Neuronal stem cell (in vitro differentiated cells): Measurements from ENCODE around the gene FAM83B. TPM values are rescaled to one million over a fixed set of nuclear protein-coding genes. Genes with fewer than 3 reads are reported as not detected.
"Not testable (repeated sequence)": the region's sequence is repeated elsewhere in the genome, so short reads cannot be mapped to it uniquely, and the experiment has no call there.

ENCODE experiments used
- DNase-seq: peaks from one replicate; pipeline ENCODE4 v3.0.0-alpha.2; 2013; ENCODE audit warnings: low spot score
- H2AFZ ChIP-seq: one replicate; pipeline ENCODE4 v1.6.1; 2013; ENCODE audit warnings: mild to moderate bottlenecking, low read length, inconsistent platforms
- H2AK5ac ChIP-seq: 2 replicates; pipeline ENCODE4 v1.6.1; 2013; ENCODE audit warnings: low read depth, mild to moderate bottlenecking, inconsistent platforms, low read length, moderate library complexity, mixed read lengths
- H2BK120ac ChIP-seq: 2 replicates; pipeline ENCODE4 v1.6.1; 2013; ENCODE audit warnings: low read depth, mild to moderate bottlenecking, inconsistent platforms, low read length, moderate library complexity, mixed read lengths
- H2BK12ac ChIP-seq: one replicate; pipeline ENCODE4 v1.6.1; 2013; ENCODE audit warnings: low read length, inconsistent platforms
- H2BK15ac ChIP-seq: 2 replicates; pipeline ENCODE4 v1.6.1; 2013; ENCODE audit warnings: mild to moderate bottlenecking, low read length, inconsistent platforms, mixed read lengths
- H2BK5ac ChIP-seq: one replicate; pipeline ENCODE4 v1.6.1; 2013; ENCODE audit warnings: inconsistent platforms, mild to moderate bottlenecking, low read length, moderate library complexity
- H3K14ac ChIP-seq: one replicate; pipeline ENCODE4 v1.6.1; 2013; ENCODE audit warnings: low read length, inconsistent platforms
- H3K18ac ChIP-seq: 2 replicates; pipeline ENCODE4 v1.6.1; 2013; ENCODE audit warnings: low read length, inconsistent platforms
- H3K23ac ChIP-seq: 2 replicates; pipeline ENCODE4 v1.6.1; 2013; ENCODE audit warnings: low read depth, mild to moderate bottlenecking, mixed read lengths, low read length, inconsistent platforms; ENCODE audit not compliant: poor library complexity
- H3K27ac ChIP-seq: replicated peaks from 3 replicates; pipeline ENCODE4 v1.5.1; 2013; ENCODE audit warnings: low read length, inconsistent platforms
- H3K27me3 ChIP-seq, 3 experiments: 2 replicates each; pipeline ENCODE4 v1.6.1; 2013; ENCODE audit warnings: low read length in 3 of 3, mild to moderate bottlenecking in 2 of 3, inconsistent platforms in 1 of 3, low read depth in 1 of 3, mixed read lengths in 1 of 3, moderate library complexity in 1 of 3; ENCODE audit not compliant: control insufficient read depth in 3 of 3, insufficient read depth in 3 of 3
- H3K36me3 ChIP-seq, 2 donors: replicated peaks in 1 of 2; 2 replicates each; pipeline ENCODE4 v1.6.1; 2013; ENCODE audit warnings: low read length in 2 of 2; ENCODE audit not compliant: control insufficient read depth in 2 of 2, insufficient read depth in 2 of 2
- H3K4ac ChIP-seq: 2 replicates; pipeline ENCODE4 v1.6.1; 2013; ENCODE audit warnings: inconsistent platforms, mild to moderate bottlenecking, low read length, moderate library complexity
- H3K4me1 ChIP-seq, 2 donors: 1 replicate in 1 of 2; 2 replicates in 1 of 2; pipeline ENCODE4 v1.6.1; 2013; ENCODE audit warnings: low read length in 2 of 2, low read depth in 1 of 2; ENCODE audit not compliant: control insufficient read depth in 2 of 2, insufficient read depth in 1 of 2
- H3K4me2 ChIP-seq: one replicate; pipeline ENCODE4 v1.6.1; 2013; ENCODE audit warnings: mild to moderate bottlenecking, low read length, inconsistent platforms; ENCODE audit not compliant: insufficient read depth, poor library complexity, severe bottlenecking
- H3K4me3 ChIP-seq, 2 donors: 2 replicates each; pipeline ENCODE4 v1.5.1; 2013; ENCODE audit warnings: low read length in 2 of 2, mild to moderate bottlenecking in 2 of 2, inconsistent platforms in 1 of 2, moderate library complexity in 1 of 2
- H3K79me1 ChIP-seq: one replicate; pipeline ENCODE4 v1.6.1; 2013; ENCODE audit warnings: low read depth, mild to moderate bottlenecking, inconsistent platforms, low read length, moderate library complexity
- H3K9ac ChIP-seq: one replicate; pipeline ENCODE4 v1.6.1; 2013; ENCODE audit warnings: mild to moderate bottlenecking, low read depth, low read length, inconsistent platforms; ENCODE audit not compliant: poor library complexity
- H3K9me3 ChIP-seq, 2 donors: replicated peaks in 1 of 2; 2 replicates each; pipeline versions ENCODE3 to v1.6.1; 2013; ENCODE audit warnings: low read length in 2 of 2, mild to moderate bottlenecking in 2 of 2, inconsistent platforms in 1 of 2, low read depth in 1 of 2, mixed read lengths in 1 of 2, moderate library complexity in 1 of 2; ENCODE audit not compliant: control insufficient read depth in 2 of 2, insufficient read depth in 1 of 2
- H4K8ac ChIP-seq: one replicate; pipeline ENCODE4 v1.6.1; 2013; ENCODE audit warnings: low read depth, mild to moderate bottlenecking, inconsistent platforms, low read length, moderate library complexity
- H4K91ac ChIP-seq: one replicate; pipeline ENCODE4 v1.6.1; 2013; ENCODE audit warnings: low read length, low read depth, mild to moderate bottlenecking, inconsistent platforms; ENCODE audit not compliant: poor library complexity
- WGBS, 2 donors: extraction: QIAGEN DNeasy Blood & Tissue Kit; methylation state at CpG; one replicate each; pipeline ENCODE4 v1.1.7; 2013; ENCODE audit warnings: missing lambda C conversion rate in 2 of 2, mixed read lengths in 1 of 2; ENCODE audit not compliant: insufficient read length in 2 of 2, insufficient replicate concordance in 1 of 2; ENCODE audit errors: extremely low coverage in 2 of 2; 5-methylcytosine and 5-hydroxymethylcytosine counted together
- polyA plus RNA-seq, 2 experiments: library from polyadenylated mRNA; stranded (reverse); fragments of 200-250 nt; gene quantifications; one replicate each; pipeline ENCODE4 v1.2.3, GENCODE V29; 2013

Gene FAM83B
- 0.66 TPM for polyA plus RNA-seq (2013, experiment 1 of 2)
- polyA plus RNA-seq (2013, experiment 2 of 2), result 0.61 TPM

- peak within 1 kb of the TSS; percentile 90 for H3K18ac ChIP-seq
- peaks cover 0 to 60% (median 7%) of the 10 kb centered on the region in 3 experiments for H3K27me3 ChIP-seq
- H3K4ac ChIP-seq, result no peak within 1 kb of the TSS
- peak within 1 kb of the TSS; percentile 84 for H2BK12ac ChIP-seq
- H2BK15ac ChIP-seq, result peak within 1 kb of the TSS; percentile 92
- no peaks in the 10 kb centered on the region for H3K9me3 ChIP-seq
- H3K79me1 ChIP-seq, result no peaks in the 10 kb centered on the region
- no peak within 1 kb of the TSS for H4K91ac ChIP-seq
- H3K4me3 ChIP-seq, result peak within 1 kb of the TSS; percentile 32 to 85
- no peak within 1 kb of the TSS for H3K14ac ChIP-seq
- H2AFZ ChIP-seq, result peak within 1 kb of the TSS; percentile 87
- H4K8ac ChIP-seq, result peak within 1 kb of the TSS; percentile 65
- H2AK5ac ChIP-seq, result peak within 1 kb of the TSS; percentile 46
- no peak within 1 kb of the TSS for H3K27ac ChIP-seq
- H3K4me2 ChIP-seq, result peak within 1 kb of the TSS; percentile 96
- WGBS, 2 donors, result no CpG with 5 or more reads among the region's 50 CpGs
- DNase-seq, result peak; percentile 30
- peak within 1 kb of the TSS; percentile 85 for H3K23ac ChIP-seq
- H2BK5ac ChIP-seq, result no peak within 1 kb of the TSS
- peaks cover 0 to 2% of the 10 kb centered on the region in 2 donors for H3K4me1 ChIP-seq
- peak within 1 kb of the TSS; percentile 78 for H3K9ac ChIP-seq
- no peaks in the 10 kb centered on the region for H3K36me3 ChIP-seq
- H2BK120ac ChIP-seq, result no peak within 1 kb of the TSS
Observed at GRCh38 chr6:54846243-54846856, at the start of gene FAM83B. Gene FAM83B (plus strand): TSS chr6:54846771. CDS start chr6:54870247, 23,476 bp downstream.

GRCh38 chr6:54796918-54797317, 49.7 kb upstream of the FAM83B start:
- not testable (repeated sequence) for H3K14ac ChIP-seq, H4K91ac ChIP-seq, H3K4me1 ChIP-seq, H3K4ac ChIP-seq, H2AK5ac ChIP-seq, H2AFZ ChIP-seq, H3K27ac ChIP-seq, H4K8ac ChIP-seq, H2BK5ac ChIP-seq, H2BK12ac ChIP-seq, H3K9ac ChIP-seq, H3K23ac ChIP-seq, H3K27me3 ChIP-seq, H2BK15ac ChIP-seq, DNase-seq, H3K79me1 ChIP-seq, H3K4me2 ChIP-seq, H3K4me3 ChIP-seq, H3K9me3 ChIP-seq, H3K18ac ChIP-seq, H2BK120ac ChIP-seq, H3K36me3 ChIP-seq

GRCh38 chr6:54800050-54800600, 46.4 kb upstream of the FAM83B start:
- H3K4me3 ChIP-seq, result no peak overlapping the region
- H3K9ac ChIP-seq, result no peak overlapping the region
- no peak overlapping the region for H2AK5ac ChIP-seq
- H3K23ac ChIP-seq, result no peak overlapping the region
- H3K79me1 ChIP-seq, result no peaks in the 10 kb centered on the region
- H2BK5ac ChIP-seq, result no peak overlapping the region
- no peak overlapping the region for H2BK12ac ChIP-seq
- no peak overlapping the region for H2AFZ ChIP-seq
- no peaks in the 10 kb centered on the region for H3K9me3 ChIP-seq
- no peak overlapping the region for H3K4ac ChIP-seq
- H3K18ac ChIP-seq, result no peak overlapping the region
- no peak overlapping the region for H3K4me2 ChIP-seq
- H2BK15ac ChIP-seq, result no peak overlapping the region
- no peak overlapping the region for H3K14ac ChIP-seq
- no peaks in the 10 kb centered on the region for H3K36me3 ChIP-seq
- no peaks in the 10 kb centered on the region for H3K27me3 ChIP-seq
- H3K4me1 ChIP-seq, result peaks cover 0 to 3% of the 10 kb centered on the region in 2 donors
- H3K27ac ChIP-seq, result no peak overlapping the region
- H4K8ac ChIP-seq, result no peak overlapping the region
- H4K91ac ChIP-seq, result no peak overlapping the region
- no peak for DNase-seq
- no peak overlapping the region for H2BK120ac ChIP-seq
- no CpG with 5 or more reads among the region's 4 CpGs for WGBS, 2 donors

GRCh38 chr6:54801244-54801643, 45.3 kb upstream of the FAM83B start:
- no peak overlapping the region for H3K4me2 ChIP-seq
- H3K23ac ChIP-seq, result no peak overlapping the region
- H2AFZ ChIP-seq, result no peak overlapping the region
- no peaks in the 10 kb centered on the region for H3K79me1 ChIP-seq
- H3K36me3 ChIP-seq, result no peaks in the 10 kb centered on the region
- no peak overlapping the region for H3K9ac ChIP-seq
- H3K14ac ChIP-seq, result no peak overlapping the region
- peaks cover 0 to 4% of the 10 kb centered on the region in 2 donors for H3K4me1 ChIP-seq
- H3K27ac ChIP-seq, result no peak overlapping the region
- no peak overlapping the region for H3K18ac ChIP-seq
- H3K27me3 ChIP-seq, result no peaks in the 10 kb centered on the region
- H2BK5ac ChIP-seq, result no peak overlapping the region
- H2BK15ac ChIP-seq, result no peak overlapping the region
- H3K4ac ChIP-seq, result no peak overlapping the region
- no peak overlapping the region for H2BK12ac ChIP-seq
- H3K9me3 ChIP-seq, result no peaks in the 10 kb centered on the region
- no peak overlapping the region for H3K4me3 ChIP-seq
- no peak overlapping the region for H2AK5ac ChIP-seq
- H4K91ac ChIP-seq, result no peak overlapping the region
- H4K8ac ChIP-seq, result no peak overlapping the region
- no peak overlapping the region for H2BK120ac ChIP-seq
- no peak for DNase-seq
